ENCODE results near the gene CD163L1.
A peak's percentile ranks its signal among the peaks of the same experiment; 100 is the strongest.
"Not testable (repeated sequence)": the region's sequence is repeated elsewhere in the genome, so short reads cannot be mapped to it uniquely, and the experiment has no call there.

The CD163L1 gene

DNA sequence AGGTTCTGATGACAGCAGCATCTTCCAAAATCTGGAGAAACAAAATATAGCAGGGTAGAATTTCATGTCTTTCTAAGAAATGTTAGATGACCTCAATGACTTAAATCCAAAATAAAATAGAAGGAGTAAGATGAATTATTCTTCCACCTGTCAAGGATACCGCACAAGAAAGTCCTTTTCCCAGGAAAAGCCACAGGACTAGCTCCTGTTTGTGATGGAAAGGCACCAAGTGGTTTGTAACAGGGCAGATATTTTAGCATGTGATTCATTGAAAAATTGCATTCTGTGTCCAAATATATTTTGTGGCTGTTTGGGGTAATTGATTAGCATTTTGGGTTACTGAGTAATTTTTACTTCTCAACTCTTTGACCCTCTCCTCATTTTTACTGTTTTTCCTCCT lies 2.7 kb downstream of the CD163L1 start:
- no peak overlapping the region for H3K4me3 ChIP-seq (replicated peaks; ENCODE audit: low read depth, low read length)
- no peak for DNase-seq (ENCODE audit: extremely low read depth, low read depth)
- TF ChIP-seq, protein P1, sequence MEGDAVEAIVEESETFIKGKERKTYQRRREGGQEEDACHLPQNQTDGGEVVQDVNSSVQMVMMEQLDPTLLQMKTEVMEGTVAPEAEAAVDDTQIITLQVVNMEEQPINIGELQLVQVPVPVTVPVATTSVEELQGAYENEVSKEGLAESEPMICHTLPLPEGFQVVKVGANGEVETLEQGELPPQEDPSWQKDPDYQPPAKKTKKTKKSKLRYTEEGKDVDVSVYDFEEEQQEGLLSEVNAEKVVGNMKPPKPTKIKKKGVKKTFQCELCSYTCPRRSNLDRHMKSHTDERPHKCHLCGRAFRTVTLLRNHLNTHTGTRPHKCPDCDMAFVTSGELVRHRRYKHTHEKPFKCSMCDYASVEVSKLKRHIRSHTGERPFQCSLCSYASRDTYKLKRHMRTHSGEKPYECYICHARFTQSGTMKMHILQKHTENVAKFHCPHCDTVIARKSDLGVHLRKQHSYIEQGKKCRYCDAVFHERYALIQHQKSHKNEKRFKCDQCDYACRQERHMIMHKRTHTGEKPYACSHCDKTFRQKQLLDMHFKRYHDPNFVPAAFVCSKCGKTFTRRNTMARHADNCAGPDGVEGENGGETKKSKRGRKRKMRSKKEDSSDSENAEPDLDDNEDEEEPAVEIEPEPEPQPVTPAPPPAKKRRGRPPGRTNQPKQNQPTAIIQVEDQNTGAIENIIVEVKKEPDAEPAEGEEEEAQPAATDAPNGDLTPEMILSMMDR (IDR thresholded peaks at IDR 0.05; ENCODE audit: low read depth, low read length, missing control alignments), result no peak

DNA sequence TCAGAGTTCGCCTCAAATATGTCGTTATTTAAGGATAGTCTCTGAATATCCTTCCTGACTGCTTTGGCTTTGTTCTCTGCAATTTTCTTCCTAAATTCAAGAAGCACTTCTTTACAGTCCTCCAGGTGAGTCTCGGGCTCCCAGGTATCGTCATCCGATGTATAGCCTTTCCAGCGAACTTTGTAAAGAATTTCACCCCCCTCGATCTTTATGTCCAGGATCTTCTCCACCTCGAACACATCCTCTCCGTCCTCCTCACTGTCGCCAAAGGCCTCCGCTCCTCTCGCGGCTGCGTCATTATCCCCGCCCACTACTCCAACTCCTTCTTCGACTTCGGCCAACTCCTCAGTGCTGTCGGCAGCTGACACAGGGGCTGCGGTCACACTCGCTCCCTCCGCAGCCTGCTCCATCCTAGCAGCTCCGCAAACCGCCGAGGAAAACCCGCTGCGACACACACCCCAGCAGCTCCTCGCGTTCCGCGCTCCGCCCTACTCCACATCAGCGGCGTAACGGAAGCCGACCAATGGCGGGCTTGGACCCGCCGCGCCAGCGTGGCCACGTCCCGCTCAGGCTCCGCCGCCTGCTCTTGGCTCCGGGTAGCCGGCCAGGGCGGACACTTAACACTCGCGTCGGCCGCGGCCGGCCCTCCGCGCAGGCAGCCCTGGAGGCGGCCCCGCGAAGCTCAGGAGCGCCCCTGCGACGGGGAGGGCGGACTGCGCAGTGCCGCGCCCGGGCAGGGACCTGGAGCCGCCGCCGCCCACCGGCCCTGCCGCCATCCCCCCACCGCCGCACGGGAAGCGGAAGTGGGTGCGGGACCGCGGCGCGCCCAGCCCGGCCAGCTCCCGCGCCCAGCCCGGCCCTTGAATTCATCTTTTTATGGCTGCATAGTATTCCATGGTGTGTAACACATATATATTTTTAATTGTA lies 4.1 kb downstream of the CD163L1 start:
- H3K4me3 ChIP-seq (replicated peaks; ENCODE audit: low read depth, low read length), result peak overlapping the region; percentile 38
- no peak for DNase-seq (ENCODE audit: extremely low read depth, low read depth)
- TF ChIP-seq, protein P1 (IDR thresholded peaks at IDR 0.05; ENCODE audit: low read depth, low read length, missing control alignments), result no peak

DNA sequence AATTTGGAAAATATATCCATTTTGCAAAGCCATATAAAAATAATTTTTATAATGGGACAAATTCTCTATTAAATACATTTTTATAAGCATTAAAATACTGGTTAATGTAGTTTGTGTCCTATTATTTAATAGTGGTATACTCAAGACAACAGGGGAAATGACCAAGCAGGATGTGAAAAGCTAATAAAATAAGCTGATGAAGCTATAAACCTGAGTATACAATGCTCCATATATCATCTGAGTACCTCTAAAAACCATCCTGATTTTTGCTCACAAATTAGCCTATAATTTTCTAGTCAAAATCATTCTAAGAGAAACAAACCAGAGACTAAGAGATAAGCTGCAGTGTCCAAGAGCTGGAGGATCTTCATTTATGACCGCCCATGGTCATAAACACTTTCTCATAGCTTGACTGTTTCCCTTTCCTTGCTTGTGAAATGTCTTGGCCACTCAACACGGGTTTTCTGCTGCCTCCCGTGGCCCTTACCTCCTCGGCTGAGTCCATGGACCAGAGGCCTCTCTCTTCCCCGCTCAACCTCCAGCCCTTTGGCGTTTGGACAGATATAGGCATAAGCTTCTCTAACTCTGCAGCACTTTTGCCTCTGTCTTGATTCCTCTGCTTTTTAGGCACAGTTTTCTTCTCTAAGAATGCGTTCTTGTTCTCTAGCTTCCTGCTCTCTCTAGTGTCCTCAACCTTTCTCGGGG lies 5.5 kb downstream of the CD163L1 start:
- H3K4me3 ChIP-seq (replicated peaks; ENCODE audit: low read depth, low read length); DNase-seq (ENCODE audit: extremely low read depth, low read depth): not testable (repeated sequence)

DNA sequence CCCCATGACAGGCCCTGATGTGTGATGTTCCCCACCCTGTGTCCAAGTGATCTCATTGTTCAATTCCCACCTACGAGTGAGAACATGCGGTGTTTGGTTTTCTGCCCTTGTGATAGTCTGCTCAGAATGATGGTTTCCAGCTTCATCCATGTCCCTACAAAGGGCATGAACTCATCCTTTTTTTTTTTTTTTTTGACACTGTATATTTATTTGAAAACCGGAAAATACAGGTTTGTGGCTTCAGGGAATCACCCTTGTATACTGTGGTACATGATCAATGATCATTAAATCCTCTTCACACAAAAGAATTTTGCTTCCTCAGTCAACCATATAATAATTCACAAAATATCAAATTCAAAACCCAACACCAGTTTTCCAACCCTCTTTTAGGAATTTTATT lies 6.5 kb downstream of the CD163L1 start:
- H3K4me3 ChIP-seq (replicated peaks; ENCODE audit: low read depth, low read length); DNase-seq (ENCODE audit: extremely low read depth, low read depth): not testable (repeated sequence)

DNA sequence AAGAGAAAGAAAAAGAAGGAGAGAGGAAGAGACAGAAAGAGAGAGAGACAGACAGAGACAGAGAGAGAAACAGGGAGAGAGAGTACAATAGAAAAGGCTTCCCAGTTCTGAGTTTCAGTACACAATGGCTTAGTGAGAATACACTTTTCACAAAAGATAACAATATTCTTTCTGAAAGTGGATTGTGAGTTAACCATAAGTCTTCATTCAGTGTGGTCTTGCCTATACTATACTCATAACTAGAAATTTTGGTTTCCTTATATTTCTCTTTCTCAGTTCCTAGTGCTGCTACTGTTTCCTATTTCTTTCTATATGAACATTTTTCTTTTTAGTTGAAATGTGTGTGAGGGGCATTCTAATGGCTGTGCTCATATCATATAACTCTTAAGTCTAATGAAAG lies 9.3 kb downstream of the CD163L1 start:
- no peak overlapping the region for H3K4me3 ChIP-seq (replicated peaks; ENCODE audit: low read depth, low read length)
- DNase-seq (ENCODE audit: extremely low read depth, low read depth), result no peak
- TF ChIP-seq, protein P1 (IDR thresholded peaks at IDR 0.05; ENCODE audit: low read depth, low read length, missing control alignments), result no peak

DNA sequence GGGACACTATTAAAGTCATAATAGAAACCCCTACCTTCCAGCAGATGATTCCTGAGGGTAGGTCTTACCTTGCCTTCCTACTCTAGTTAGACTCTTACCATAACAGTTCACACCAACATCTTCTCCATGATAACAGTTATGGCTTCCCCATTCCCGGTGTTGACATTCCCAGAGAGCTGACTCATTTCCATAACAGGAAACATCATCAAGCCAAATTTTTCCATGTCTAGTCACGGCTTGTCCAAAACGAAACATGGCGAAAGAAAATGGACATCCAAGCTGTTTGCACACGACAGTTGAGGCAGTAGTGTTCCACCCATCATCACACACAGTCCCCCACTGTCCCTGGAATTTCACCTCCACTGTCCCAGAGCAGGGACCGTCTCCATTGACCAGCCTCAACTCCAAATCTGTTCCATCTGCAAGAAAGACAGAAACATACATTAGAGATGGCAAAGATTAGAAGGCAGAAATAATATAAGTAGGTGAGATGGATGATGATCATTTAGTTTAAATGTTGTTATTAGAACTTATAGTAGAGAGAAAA lies 10.6 kb downstream of the CD163L1 start:
- DNase-seq (ENCODE audit: extremely low read depth, low read depth), result peak; percentile 53
- no peak overlapping the region for H3K4me3 ChIP-seq (replicated peaks; ENCODE audit: low read depth, low read length)
- TF ChIP-seq, protein P1 (IDR thresholded peaks at IDR 0.05; ENCODE audit: low read depth, low read length, missing control alignments), result no peak

DNA sequence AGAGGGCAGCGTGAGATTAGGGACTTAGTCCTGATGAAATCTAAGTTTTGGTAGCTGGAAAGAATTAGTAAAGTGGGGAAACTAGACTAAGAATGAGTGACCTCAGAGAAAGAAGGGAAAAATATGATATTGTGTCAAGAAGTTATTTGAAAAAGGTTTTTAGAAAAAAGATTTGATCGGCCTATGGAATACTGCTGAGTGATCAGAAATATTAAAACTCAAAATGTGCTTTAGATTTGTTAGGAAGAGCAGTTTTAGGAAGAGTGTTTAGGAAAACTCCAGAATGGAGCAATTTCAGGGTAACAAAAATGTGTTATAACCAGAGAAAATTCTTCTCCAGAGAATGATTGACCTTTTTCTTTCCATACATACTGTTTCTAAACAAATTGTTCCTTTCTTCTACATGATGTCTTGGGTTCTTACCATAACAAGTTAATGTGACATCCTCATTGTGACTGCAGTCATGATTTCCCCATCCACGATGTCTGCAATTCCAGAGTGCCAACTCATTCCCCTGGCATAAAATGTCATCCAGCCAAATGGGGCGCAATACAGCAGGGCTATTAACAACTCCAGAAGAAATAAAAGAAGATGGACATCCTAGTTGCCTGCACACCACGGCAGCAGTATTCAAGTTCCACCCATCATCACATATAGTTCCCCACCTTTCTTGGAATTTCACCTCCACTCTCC lies 11.8 kb downstream of the CD163L1 start:
- no peak for DNase-seq (ENCODE audit: extremely low read depth, low read depth)
- TF ChIP-seq, protein P1 (IDR thresholded peaks at IDR 0.05; ENCODE audit: low read depth, low read length, missing control alignments), result no peak
- no peak overlapping the region for H3K4me3 ChIP-seq (replicated peaks; ENCODE audit: low read depth, low read length)

All from HFF-Myc (cell line).